Thyroid gland (tissue), 4 donors: ENCODE results near the gene EPN3.

Experiments used
- POLR2A ChIP-seq, 2 donors: fragments of 450-650 bp; IDR thresholded peaks; one replicate each; pipeline ENCODE4 v1.6.1; 2017; ENCODE audit warnings: antibody characterized with exemption in 2 of 2, mild to moderate bottlenecking in 2 of 2, moderate library complexity in 1 of 2
- TF ChIP-seq, protein P1 (sequence below), 6 experiments: fragments of 200-600 bp in 3 of 6; fragments of 450-650 bp in 3 of 6; sonication (generic) in 3 of 6; IDR thresholded peaks; one replicate each; pipeline ENCODE4 v1.5.1; 2016 to 2019; ENCODE audit warnings: antibody characterized with exemption in 6 of 6, mild to moderate bottlenecking in 2 of 6, inconsistent platforms in 1 of 6, moderate library complexity in 1 of 6

DNA sequence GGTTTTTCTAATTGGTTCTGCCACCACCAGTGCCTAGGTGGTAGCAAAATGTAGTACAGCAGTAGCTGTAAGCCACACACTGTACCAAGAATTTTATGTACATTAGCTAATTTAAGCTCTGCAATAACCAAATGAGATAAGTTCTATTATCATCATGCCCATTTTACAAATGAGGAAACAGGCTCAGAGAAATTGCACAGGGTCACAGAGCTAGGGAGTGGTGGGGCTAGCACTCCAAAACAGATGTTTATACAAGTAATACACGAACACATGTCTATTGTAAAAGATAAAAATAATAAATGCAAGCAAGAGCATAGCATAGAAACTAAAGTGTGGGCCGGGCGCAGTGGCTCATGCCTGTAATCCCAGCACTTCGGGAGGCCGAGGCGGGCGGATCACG is 40.3 kb upstream of the EPN3 start:
- TF ChIP-seq, protein P1, sequence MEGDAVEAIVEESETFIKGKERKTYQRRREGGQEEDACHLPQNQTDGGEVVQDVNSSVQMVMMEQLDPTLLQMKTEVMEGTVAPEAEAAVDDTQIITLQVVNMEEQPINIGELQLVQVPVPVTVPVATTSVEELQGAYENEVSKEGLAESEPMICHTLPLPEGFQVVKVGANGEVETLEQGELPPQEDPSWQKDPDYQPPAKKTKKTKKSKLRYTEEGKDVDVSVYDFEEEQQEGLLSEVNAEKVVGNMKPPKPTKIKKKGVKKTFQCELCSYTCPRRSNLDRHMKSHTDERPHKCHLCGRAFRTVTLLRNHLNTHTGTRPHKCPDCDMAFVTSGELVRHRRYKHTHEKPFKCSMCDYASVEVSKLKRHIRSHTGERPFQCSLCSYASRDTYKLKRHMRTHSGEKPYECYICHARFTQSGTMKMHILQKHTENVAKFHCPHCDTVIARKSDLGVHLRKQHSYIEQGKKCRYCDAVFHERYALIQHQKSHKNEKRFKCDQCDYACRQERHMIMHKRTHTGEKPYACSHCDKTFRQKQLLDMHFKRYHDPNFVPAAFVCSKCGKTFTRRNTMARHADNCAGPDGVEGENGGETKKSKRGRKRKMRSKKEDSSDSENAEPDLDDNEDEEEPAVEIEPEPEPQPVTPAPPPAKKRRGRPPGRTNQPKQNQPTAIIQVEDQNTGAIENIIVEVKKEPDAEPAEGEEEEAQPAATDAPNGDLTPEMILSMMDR (IDR thresholded peaks at IDR 0.05): no peak
- no peak for TF ChIP-seq POLR2A (IDR thresholded peaks at IDR 0.05)
